GM21786 (cell line): ENCODE results near the gene TAS2R1.
"Not testable (repeated sequence)": the region's sequence is repeated elsewhere in the genome, so short reads cannot be mapped to it uniquely, and the experiment has no call there.

Experiments used
- ATAC-seq: cut with Tn5 transposase; IDR thresholded peaks from one replicate; pipeline ENCODE4 v1.9.1; 2021; ENCODE audit not compliant: unreplicated experiment

TAS2R1 gene

DNA sequence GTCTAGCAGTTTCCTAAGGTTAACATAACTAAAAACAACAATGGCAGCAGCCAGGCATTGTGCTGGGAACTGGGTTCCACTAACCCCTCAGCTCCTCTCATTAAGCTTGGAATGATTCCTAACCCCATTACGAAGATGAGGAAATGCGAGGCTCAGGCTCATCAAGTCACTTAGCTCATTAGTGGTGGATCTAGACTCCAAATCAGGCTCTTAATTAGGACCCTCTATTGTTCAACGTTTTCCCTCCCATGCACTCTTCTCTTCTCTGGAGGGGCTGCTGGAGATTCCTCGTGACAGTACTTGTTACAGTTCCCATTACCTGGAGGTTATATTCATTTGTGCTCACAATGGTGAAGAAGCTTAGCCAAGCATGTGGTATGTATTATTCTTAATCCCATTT lies 6.5 kb downstream of the TAS2R1 start:
- ATAC-seq: no peak

DNA sequence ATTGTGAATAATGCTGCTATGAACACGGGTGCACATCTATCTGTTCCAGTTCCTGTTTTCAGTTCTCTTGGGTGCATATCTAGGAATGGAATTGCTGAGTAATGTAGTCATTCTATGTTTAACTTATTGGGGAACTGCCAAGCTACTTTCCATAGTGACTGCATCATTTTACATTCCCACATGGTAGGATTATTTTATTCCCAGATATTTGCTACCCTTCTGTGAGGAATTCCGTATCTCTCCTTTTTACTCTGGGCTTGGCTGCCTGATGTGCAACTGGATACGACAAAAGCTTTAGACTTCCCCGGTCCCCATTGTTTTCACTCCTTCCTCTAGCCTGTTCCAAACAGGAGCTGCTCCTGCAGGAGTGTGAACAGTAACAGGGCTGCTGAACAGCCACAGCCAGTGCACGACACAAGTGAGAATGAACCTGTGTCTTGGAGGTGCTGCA lies 7.2 kb downstream of the TAS2R1 start:
- peak; percentile 54 for ATAC-seq

DNA sequence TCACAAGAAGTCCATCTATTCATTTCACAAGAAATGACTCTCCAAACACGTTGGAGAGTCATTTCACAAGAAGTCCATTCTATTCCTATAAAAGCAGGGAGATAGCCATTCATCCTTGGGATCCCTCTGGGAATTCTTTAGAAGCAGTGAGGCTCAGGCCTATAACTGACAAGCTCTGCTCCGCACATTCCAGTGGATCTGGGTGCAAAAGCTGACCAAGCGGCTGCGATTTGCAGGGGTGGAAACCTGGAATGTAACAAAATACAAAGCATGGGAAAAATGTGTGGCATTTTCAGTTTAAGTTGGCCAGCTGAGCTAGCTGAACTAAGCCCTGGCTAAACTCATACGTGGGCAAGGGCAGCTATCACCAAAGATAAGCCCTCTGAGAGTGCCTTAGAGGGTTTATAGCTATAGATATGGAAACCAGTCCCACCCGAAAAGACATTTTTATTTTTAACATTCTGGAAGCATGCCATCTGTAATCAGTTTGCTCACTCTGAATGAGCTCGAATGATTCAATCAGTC lies 8.7 kb downstream of the TAS2R1 start:
- no peak for ATAC-seq

DNA sequence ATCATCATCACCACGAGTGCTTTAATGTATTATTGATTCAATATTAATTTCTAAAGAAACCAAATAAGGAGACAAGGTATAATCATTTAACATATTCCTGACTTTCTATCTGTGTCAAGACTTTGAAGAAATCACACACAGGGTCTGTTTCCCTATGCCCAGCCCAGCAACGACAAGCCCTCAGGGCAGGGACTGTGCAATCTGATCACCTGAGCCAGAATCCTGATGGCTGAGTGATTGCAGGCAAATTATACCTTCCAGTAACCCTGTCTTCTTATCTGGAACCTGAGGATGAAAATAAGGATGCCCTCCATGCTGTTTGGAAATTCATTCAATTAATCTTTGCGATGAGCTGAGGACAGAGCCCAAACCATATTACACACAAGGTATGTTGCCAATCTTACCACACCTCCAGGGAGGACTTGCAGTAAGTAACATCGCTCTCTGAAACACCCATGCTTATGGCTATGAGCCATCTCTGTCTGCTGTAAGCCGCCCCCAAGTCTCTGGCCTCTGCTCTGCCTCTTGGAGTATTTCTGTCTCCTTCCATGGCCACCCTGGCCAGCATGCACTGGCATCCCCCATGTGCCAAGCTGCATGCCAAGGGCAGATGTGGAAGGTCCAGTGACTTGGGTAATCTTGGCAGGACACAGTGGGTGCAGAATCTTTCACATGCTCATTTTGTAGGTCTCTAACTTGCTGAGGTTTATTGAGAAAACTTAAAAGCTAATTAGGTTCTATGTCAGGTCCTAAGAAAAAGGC lies 10.6 kb downstream of the TAS2R1 start:
- no peak for ATAC-seq

DNA sequence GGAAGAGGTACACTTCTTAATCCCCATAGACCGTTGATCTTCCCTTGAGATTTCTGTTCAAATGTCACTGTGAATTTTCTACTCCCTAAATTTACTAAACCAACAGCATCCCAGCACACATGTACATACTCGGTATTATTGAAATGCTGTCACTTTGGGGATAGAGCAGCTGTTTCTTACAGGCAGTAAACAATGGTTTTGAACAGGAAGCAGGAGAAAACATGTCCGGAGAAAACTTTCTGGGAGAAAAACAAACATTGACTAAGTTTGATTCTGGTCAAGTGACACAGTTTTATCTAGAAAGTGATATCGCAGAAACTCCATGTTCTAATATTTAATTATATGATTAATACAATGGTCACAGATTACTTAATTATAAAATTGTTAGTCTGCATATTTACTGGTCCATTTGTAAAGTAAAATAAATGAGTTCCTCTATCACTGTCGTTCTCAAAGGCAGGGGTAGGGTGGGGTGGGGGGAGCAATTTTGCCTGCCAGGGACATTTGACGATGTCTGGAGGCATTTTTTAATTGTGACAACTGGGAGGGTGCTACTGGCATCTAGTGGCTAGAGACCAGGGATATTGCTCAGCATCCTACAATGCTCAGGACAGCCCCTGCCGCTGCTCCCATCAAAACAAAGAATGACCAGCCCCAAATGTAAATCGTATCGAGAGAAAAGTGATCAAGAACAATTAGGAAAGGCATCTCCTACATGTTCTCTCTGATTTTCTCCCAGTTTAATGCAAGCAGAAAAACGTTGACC lies 12.2 kb downstream of the TAS2R1 start:
- ATAC-seq: no peak

DNA sequence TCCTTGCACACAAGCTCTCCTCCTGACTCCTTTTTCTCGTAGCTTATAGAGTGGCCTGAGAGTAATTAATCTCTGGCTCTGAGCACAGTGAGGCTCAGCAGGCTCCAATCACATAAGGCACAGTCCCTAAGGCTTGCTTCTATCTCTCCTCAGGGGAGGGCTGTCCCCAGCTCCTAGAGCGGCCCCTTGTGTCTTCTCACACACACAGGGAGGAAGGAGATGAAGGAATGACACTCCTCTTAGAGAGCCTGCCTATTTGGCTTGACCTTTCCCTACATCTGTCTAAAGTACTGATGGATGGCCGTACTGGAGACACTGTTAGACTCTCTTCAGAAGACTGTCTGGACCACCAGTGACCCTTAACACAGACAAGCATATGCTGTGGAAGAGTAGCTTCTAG lies 12.9 kb downstream of the TAS2R1 start:
- no peak for ATAC-seq

DNA sequence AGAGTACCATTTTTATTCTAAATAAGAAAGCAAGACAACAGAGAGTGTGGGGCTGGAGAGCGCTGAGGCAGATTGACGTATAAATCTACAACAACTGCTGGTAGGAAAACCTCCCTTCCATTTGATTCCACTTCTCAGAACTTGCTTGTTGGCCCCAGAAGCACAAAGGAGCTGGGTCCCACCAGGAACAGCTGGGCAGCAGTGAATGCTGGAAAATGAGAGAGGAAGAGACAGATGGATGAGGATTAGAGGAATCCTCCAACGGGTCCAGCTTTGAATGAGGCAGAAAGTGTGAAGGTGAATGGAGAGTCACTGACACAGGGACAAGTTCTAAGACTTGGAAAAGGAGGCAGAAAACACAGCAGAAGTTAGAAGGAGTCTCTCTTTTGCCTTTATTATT lies 14.8 kb downstream of the TAS2R1 start:
- no peak for ATAC-seq

DNA sequence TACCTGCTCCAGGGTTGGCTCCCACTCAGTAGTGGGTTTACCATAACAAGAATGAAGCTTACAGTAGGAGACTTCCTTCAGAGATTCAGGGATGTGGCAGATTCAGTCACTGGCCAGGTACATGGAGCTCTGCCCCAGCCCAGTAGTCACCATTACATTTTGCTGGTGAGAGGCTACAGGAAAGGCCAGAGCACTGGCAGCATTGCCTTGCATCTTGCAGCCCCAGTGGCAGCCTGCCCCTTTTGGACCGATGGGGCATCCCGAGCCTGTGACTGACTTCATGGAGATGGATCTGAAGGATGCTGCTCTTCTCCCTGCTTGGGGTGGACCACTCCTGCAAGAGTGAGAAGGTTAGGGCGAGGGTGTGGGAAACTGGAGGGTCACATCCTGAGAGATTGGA lies 16.8 kb downstream of the TAS2R1 start:
- ATAC-seq: no peak

DNA sequence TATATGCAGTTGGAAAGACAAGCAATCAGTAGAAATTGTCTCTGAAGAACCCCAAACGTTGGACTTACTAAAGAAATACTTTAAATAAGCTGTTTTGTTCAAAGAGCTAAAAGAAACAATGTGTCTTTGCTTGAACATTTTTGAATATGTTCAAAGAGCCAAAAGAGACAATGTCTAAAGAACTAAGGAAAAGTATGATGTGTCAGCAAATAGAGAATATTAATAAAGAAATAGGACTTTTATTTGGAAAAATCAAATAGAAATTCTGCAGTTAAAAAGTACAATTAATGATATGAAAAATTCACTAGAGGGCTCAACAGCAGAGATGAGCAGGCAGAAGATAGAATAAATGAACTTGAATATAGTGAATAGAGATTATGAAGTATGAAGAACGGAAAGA lies 19.2 kb downstream of the TAS2R1 start:
- no peak for ATAC-seq

DNA sequence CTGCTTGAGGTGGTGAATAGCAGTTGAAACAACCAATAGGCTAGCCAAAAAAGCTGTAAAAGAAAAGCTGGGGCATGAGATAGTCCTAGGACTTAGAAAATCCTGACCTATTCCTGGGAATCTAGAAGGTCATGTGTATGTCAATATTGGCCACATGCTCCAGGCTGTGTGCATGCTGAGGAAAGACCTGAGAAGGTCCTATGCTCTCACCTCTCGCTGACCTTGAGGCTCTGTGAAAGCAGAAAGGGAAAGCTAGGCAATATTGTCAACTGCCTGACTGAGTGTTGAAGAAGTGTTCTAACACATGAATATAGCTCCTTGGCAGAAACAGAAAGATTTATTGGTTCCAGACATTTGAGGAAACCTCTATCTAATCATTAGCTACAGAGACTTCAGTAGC lies 19.8 kb downstream of the TAS2R1 start:
- no peak for ATAC-seq

DNA sequence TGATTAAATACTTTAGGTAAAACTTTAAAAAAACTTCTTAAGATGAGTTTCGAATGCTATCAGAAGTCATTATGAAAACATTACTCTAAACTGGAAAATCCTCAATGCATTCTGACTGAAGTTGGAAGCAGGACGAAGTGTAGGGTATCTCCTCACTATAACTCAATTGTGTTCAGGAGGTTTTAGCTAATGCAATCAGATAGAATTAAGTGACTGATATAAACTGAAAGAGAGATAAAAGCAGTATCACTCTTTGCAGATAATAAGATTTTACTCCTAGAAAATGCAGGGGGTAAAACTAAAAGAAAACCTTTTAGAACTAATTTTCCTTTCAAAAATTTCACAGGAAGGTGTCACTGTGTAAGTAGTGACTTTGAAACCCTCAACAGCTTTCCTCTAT lies 22.1 kb downstream of the TAS2R1 start:
- no peak for ATAC-seq

DNA sequence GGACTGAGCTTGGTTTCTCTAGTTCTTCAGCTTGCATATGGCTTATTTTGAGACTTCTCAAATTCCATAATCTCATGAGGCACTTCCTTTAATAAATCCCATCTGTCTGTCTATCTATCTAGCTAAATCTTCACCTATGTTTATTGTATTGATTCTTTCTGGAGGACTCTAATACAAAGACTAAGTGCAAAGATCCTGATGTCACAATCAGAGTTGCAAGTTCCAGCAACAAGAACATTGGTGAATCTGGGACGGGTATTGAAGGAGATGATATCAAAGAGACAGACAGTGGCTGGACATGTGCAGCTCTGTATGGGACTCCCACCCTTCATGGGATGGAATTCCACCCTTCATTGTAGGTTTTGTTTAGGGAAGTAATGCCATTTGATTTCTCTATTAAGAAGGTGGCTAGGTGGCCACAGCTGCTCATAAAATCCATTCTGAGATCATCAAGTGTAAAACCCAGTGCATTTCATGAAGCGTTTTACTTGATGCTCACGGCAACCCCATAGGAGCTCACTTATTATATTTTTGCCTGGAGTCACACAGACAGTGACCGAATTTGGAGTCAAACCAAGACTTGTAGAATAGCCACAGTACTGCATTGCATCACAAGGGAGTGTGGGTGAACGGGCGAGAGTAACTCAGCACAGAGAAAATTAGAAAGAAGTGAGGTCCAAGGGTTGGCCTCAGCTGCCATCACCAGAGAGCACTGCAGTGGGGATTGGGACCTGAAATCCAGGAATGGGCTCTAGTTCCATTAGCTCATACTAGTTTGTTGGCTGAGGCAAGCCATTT lies 24.9 kb downstream of the TAS2R1 start:
- ATAC-seq: no peak

DNA sequence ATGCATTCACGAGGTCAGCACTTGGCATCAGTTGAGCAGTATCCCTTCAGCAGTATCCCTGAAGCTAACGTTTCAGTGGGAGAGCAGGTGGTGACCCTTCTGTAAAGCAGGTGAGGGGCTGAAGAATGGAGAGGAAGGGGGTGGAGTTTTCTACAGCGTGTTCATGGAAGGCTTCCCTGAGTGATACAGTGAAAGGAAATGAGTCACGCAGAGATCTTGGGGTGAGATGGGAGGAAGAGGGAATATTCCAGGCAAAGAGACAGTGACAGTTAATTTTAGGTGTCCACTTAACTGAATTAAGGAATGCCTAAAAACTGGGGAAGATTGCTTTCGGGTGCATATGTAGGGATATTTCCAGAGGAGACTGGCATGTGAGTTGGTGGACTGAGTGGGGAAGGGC lies 25.7 kb downstream of the TAS2R1 start:
- ATAC-seq: no peak

DNA sequence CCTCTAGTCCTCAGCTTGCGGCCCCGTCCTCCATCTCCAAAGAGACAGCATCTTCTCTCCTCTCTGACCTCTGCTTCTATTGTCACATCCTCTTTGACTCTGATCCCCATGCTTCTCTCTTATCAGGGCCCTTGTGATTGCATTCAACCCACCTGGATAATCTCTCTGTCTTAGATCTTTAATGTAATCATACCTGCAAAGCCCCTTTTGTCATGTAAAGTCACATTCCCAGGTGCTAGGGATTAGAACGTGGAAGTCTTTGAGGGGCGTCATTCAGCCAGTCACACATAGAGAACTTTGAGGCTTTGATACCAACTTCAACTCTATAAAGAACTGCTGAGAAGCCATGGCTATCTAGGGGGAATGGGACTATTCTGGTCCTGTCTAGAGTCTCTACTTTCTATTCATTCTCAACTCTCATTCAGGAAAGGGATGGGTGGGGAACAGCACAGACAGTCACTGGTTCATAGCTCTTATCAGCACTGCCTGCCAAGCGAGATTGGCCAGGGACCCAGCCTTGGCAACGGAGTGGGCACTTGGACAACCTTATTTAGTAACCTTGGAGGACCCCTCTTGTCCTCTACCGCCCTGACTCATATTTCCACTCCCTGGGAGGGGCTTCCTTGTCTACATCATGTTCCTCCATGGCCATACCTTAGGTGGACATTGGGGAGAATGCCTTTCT lies 29.0 kb downstream of the TAS2R1 start:
- no peak for ATAC-seq

DNA sequence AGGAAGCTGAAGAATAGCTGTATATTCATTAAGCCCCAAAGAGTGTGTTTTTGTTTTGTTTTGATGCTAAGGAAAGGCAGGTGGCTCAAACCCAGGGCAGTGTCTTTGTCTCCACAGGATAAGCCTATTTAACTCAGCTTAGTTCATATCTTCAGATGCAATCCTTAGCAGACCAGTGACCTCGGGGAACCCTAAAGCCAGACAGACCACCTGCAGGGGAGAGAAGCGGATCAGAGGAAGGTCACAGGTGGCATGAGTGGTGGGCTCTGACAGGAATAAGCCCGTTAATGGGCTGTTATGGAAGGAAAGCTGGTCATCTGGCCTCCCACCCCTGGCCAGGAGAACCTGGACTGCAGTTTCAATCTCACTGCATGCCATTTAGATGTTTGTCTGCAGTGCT lies 30.8 kb downstream of the TAS2R1 start:
- no peak for ATAC-seq

DNA sequence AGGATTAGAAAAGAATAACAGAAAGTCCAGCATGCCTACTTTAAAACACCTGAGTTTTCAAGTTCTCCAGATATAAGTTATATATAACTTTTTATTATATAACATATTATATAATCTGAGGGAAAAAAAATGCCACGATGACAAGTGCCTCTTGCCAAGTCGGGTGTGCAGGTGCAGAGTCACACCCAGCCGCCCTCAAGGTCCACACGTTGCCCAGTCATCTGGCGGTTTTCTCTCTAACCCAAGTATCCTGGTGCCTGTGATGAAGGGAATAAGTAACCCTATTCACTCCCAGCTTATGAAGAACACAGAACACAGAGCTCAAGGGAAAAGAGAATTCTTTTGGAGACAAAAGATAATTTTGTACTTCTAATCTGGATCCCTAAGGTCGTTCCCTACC lies 31.8 kb downstream of the TAS2R1 start:
- not testable (repeated sequence) for ATAC-seq

DNA sequence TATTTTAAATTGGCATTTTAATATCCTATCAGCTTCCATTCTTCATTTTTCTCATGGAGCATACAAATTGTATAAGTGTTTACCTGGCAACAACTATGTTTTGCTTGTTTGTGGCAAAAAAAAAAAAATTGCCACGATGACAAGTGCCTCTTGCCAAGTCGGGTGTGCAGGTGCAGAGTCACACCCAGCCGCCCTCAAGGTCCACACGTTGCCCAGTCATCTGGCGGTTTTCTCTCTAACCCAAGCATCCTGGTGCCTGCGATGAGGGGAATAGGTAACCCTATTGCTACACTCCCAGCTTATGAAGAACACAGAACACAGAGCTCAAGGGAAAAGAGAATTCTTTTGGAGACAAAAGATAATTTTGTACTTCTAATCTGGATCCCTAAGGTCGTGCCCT lies 32.8 kb downstream of the TAS2R1 start:
- ATAC-seq: not testable (repeated sequence)

DNA sequence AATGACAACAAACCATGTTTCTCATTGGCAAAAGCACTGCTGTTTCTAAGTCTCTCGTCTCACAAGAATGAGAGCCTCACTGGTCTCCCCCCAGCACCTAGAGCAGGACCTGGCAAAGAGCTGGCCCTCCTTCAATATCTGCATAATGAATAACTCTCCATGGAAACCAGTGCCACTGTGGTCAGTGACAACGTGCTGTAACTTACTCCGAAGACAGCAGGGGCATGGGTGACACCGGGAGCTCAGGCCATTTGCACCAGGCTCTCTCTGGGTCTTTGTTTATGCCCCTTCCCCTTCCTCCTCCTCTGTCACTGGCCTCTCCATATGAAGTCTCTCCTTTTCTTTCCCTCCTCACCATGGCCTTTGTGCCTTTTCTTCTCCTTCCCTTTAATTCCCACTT lies 33.3 kb downstream of the TAS2R1 start:
- ATAC-seq: no peak

DNA sequence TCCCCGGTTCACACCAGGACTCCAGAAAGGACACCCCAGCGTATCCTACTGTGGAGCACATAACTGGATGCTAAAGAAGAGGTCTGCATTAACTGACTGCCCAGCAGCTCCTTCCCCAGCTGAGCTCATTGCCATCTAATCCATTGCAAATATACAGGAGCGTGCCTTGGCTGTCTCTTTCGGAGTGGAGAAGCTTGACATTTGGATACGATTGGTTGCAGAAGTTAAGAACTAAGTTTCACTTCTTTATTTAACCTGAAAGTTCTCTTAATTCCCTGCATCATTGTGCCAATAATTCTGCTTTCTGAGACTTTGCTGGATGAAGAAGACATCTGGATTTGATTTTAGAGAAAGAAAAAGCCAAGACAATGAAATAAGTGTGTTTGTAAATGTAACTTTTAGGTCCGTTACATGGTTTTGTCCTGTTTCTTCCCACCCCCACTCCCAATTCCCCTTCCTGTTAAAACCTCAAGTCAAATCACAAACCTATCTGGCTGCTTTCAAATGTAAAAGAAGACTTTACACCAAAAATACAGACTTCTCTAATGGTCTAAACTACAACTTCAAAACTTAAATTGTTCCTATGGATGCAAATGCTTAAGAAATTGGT lies 33.9 kb downstream of the TAS2R1 start:
- ATAC-seq: no peak

DNA sequence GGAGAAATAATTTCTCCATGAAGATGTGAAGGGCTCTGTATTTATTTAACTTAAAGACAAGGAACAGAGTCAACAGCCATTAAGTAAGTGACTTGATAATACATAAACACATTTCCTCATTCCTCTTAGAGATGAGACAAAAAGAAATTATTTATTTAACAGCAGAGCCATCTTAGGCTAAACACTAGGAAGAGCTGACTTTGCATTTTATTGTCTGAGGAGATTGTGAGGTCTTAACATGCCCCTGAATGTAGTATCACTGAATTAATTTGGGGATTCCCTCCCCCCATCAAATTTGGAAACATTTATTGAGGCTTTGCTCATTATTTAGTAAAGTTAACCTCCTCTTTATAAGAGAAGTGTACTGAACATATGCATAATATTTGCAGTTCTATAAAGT lies 35.2 kb downstream of the TAS2R1 start:
- ATAC-seq: no peak
